HepG2 (cell line): ENCODE data around the gene JMJD6. TPM values are rescaled to one million over a fixed set of nuclear protein-coding genes. Genes with fewer than 3 reads are reported as not detected.

ENCODE experiments used
- ARHGAP35 ChIP-seq: sonication (generic); formaldehyde crosslinking; IDR thresholded peaks from 2 replicates; pipeline ENCODE4 v1.9.0; 2022; ENCODE audit warnings: mild to moderate bottlenecking, inconsistent platforms, moderate library complexity, missing genetic modification reagents, borderline replicate concordance
- ATF4 ChIP-seq, 2 experiments: fragments of 450-650 bp in 1 of 2; sonication (generic) in 1 of 2; formaldehyde crosslinking; IDR thresholded peaks; 2 replicates each; pipeline versions ENCODE4 v1.5.0 to v1.8.0; 2020 to 2022; ENCODE audit warnings: mild to moderate bottlenecking in 1 of 2, missing genetic modification reagents in 1 of 2
- HNRNPLL ChIP-seq: fragments of 200-400 bp; formaldehyde crosslinking; IDR thresholded peaks from 2 replicates; pipeline ENCODE4 v1.6.1; 2017; ENCODE audit warnings: mild to moderate bottlenecking, low read depth, low read length; ENCODE audit not compliant: poor library complexity, severe bottlenecking
- NPAS2 ChIP-seq: sonication (generic); formaldehyde crosslinking; IDR thresholded peaks from 2 replicates; pipeline ENCODE4 v1.8.0; 2022; ENCODE audit warnings: mild to moderate bottlenecking, missing genetic modification reagents, borderline replicate concordance
- POGK ChIP-seq: sonication (generic); formaldehyde crosslinking; conservative IDR thresholded peaks from 2 replicates; pipeline ENCODE4 v1.8.0; 2022; ENCODE audit warnings: mild to moderate bottlenecking, moderate library complexity, missing genetic modification reagents
- REST ChIP-seq, 2 experiments: IDR thresholded peaks; 2 replicates each; pipeline ENCODE4 v1.6.1; 2011 to 2012; ENCODE audit warnings: low read length in 2 of 2, borderline replicate concordance in 1 of 2, low read depth in 1 of 2, mild to moderate bottlenecking in 1 of 2, moderate library complexity in 1 of 2
- SMYD3 ChIP-seq: sonication (generic); formaldehyde crosslinking; IDR thresholded peaks from 2 replicates; pipeline ENCODE4 v1.8.1; 2023; ENCODE audit warnings: mild to moderate bottlenecking, missing genetic modification reagents
- ZNF256 ChIP-seq: sonication (generic); formaldehyde crosslinking; conservative IDR thresholded peaks from 2 replicates; pipeline ENCODE4 v1.4.0; 2020; ENCODE audit warnings: missing genetic modification reagents
- ZNF276 ChIP-seq: sonication (generic); formaldehyde crosslinking; IDR thresholded peaks from 2 replicates; pipeline ENCODE4 v1.4.0; 2020; ENCODE audit warnings: mild to moderate bottlenecking, low read depth, missing genetic modification reagents
- ZNF510 ChIP-seq: sonication (generic); formaldehyde crosslinking; IDR thresholded peaks from 2 replicates; pipeline ENCODE4 v1.4.0; 2020; ENCODE audit warnings: low read depth, mild to moderate bottlenecking, missing genetic modification reagents
- ZNF589 ChIP-seq: sonication (generic); formaldehyde crosslinking; conservative IDR thresholded peaks from 2 replicates; pipeline ENCODE4 v1.8.0; 2022; ENCODE audit warnings: mild to moderate bottlenecking, moderate library complexity, missing genetic modification reagents
- ZNF740 ChIP-seq: sonication (generic); formaldehyde crosslinking; IDR thresholded peaks from 2 replicates; pipeline ENCODE4 v1.4.0; 2020; ENCODE audit warnings: missing genetic modification reagents
- ZNF775 ChIP-seq: sonication (generic); formaldehyde crosslinking; IDR thresholded peaks from 2 replicates; pipeline ENCODE4 v1.4.0; 2020; ENCODE audit warnings: missing genetic modification reagents, mild to moderate bottlenecking, moderate library complexity, borderline replicate concordance
- ZNF800 ChIP-seq: sonication (generic); formaldehyde crosslinking; IDR thresholded peaks from 2 replicates; pipeline ENCODE4 v1.4.0; 2020; ENCODE audit warnings: missing genetic modification reagents
- polyA plus RNA-seq, 8 experiments: library from polyadenylated mRNA; depleted of rRNA in 3 of 8; stranded (reverse) in 7 of 8; unstranded in 1 of 8; fragments of >200 nt; fragmentation: Illumina TruSeq in 4 of 8; extraction: Trizol in 4 of 8; gene quantifications; 2 replicates each; pipeline versions ENCODE4 v1.2.1 to v1.2.3, GENCODE V29; 2011 to 2016; ENCODE audit warnings: low read depth in 4 of 8, missing spikeins in 1 of 8, mixed read lengths in 1 of 8; ENCODE audit not compliant: insufficient read depth in 1 of 8
- total RNA-seq, 5 experiments: library from RNA; depleted of rRNA; stranded (reverse); fragments of >200 nt; fragmentation: Illumina TruSeq; extraction: Trizol; gene quantifications; 2 replicates each; pipeline ENCODE4 v1.2.3, GENCODE V29; 2016; ENCODE audit warnings: low read depth in 1 of 5

Gene JMJD6
- total and polyA plus RNA-seq, 2 of the 13 experiments (the other 11 are each of a cell fraction or from before 2014, with no cell fraction given), result 33.6 to 41.0 TPM

- no peak for TF ChIP-seq REST (IDR thresholded peaks at IDR 0.05; ENCODE audit: borderline replicate concordance in 1 of 2, low read depth in 1 of 2, low read length in 2 of 2)
- TF ChIP-seq SMYD3 (CRISPR knock-in tag), result no peak
- no peak for TF ChIP-seq NPAS2 (CRISPR knock-in tag)
- TF ChIP-seq ZNF589 (CRISPR knock-in tag), result no peak
- TF ChIP-seq POGK (CRISPR knock-in tag), result no peak
- no peak for TF ChIP-seq ZNF276 (CRISPR knock-in tag)
- TF ChIP-seq HNRNPLL, result no peak
- TF ChIP-seq ARHGAP35 (CRISPR knock-in tag), result no peak
- no peak for TF ChIP-seq ZNF740 (CRISPR knock-in tag)
- no peak for TF ChIP-seq ZNF510
- no peak; the same call in 1 of the 2 replicates for TF ChIP-seq ZNF775 (CRISPR knock-in tag)
- TF ChIP-seq ATF4 (CRISPR knock-in tag; IDR thresholded peaks at IDR 0.05), result no peak
- 0 out of 2 replicates have a peak, but pooled peaks have one; percentile 15 for TF ChIP-seq ZNF256 (CRISPR knock-in tag)
- TF ChIP-seq ZNF800 (CRISPR knock-in tag), result no peak
Observed at GRCh38 chr17:76735586-76736348, 9.4 kb upstream of the JMJD6 start (continued).
